Amniotic epithelial cell (primary cell): ENCODE data around the gene IDNK.

Source experiments
- DNase-seq: peaks from one replicate; pipeline ENCODE4 v3.0.0-alpha.2; 2010; ENCODE audit warnings: low read depth

The IDNK gene

GRCh38 chr9:83691492-83691891 is 68.5 kb downstream of the IDNK start:
- DNase-seq: no peak
